DMS153 treated with DMSO at 0.1 percent for 48 hours (cell line): Measurements from ENCODE around the gene ERC2.

Experiments used
- DNase-seq: peaks from one replicate; lab custom pipeline; 2025; ENCODE audit not compliant: unreplicated experiment; lab: John Stamatoyannopoulos, UW

ERC2 gene

GRCh38 chr3:55805169-55805568 lies 663.1 kb downstream of the ERC2 start:
- DNase-seq, result no peak

- no peak for DNase-seq
Measured at GRCh38 chr3:55804170-55805095, 663.8 kb downstream of the ERC2 start.

GRCh38 chr3:55802816-55803215 lies 665.5 kb downstream of the ERC2 start:
- DNase-seq, result no peak

GRCh38 chr3:55801676-55802075 lies 666.6 kb downstream of the ERC2 start:
- DNase-seq, result no peak

- no peak for DNase-seq
Measured at GRCh38 chr3:55801068-55801467, 667.2 kb downstream of the ERC2 start.

- DNase-seq, result no peak
Measured at GRCh38 chr3:55797775-55798174, 670.5 kb downstream of the ERC2 start.

- DNase-seq, result no peak
Measured at GRCh38 chr3:55797084-55797483, 671.2 kb downstream of the ERC2 start.

- DNase-seq, result no peak
Measured at GRCh38 chr3:55796533-55796932, 671.7 kb downstream of the ERC2 start.

GRCh38 chr3:55795746-55796145 lies 672.5 kb downstream of the ERC2 start:
- no peak for DNase-seq

- no peak for DNase-seq
Measured at GRCh38 chr3:55795296-55795695, 673.0 kb downstream of the ERC2 start.

GRCh38 chr3:55792742-55793141 lies 675.5 kb downstream of the ERC2 start:
- no peak for DNase-seq

GRCh38 chr3:55792009-55792408 lies 676.3 kb downstream of the ERC2 start:
- no peak for DNase-seq

GRCh38 chr3:55790596-55791350 lies 677.5 kb downstream of the ERC2 start:
- no peak for DNase-seq

GRCh38 chr3:55789516-55789915 lies 678.8 kb downstream of the ERC2 start:
- DNase-seq, result no peak

- DNase-seq, result no peak
Measured at GRCh38 chr3:55782807-55783206, 685.5 kb downstream of the ERC2 start.

- DNase-seq, result no peak
Measured at GRCh38 chr3:55782351-55782750, 685.9 kb downstream of the ERC2 start.

- no peak for DNase-seq
Measured at GRCh38 chr3:55780913-55781312, 687.4 kb downstream of the ERC2 start.

GRCh38 chr3:55779543-55779942 lies 688.7 kb downstream of the ERC2 start:
- DNase-seq, result no peak

GRCh38 chr3:55775366-55776154 lies 692.7 kb downstream of the ERC2 start:
- DNase-seq, result no peak

GRCh38 chr3:55774856-55775255 lies 693.4 kb downstream of the ERC2 start:
- DNase-seq, result no peak

GRCh38 chr3:55771503-55771902 lies 696.8 kb downstream of the ERC2 start:
- DNase-seq, result no peak
